Measurements from ENCODE around the gene TMED4.

The TMED4 gene

DNA sequence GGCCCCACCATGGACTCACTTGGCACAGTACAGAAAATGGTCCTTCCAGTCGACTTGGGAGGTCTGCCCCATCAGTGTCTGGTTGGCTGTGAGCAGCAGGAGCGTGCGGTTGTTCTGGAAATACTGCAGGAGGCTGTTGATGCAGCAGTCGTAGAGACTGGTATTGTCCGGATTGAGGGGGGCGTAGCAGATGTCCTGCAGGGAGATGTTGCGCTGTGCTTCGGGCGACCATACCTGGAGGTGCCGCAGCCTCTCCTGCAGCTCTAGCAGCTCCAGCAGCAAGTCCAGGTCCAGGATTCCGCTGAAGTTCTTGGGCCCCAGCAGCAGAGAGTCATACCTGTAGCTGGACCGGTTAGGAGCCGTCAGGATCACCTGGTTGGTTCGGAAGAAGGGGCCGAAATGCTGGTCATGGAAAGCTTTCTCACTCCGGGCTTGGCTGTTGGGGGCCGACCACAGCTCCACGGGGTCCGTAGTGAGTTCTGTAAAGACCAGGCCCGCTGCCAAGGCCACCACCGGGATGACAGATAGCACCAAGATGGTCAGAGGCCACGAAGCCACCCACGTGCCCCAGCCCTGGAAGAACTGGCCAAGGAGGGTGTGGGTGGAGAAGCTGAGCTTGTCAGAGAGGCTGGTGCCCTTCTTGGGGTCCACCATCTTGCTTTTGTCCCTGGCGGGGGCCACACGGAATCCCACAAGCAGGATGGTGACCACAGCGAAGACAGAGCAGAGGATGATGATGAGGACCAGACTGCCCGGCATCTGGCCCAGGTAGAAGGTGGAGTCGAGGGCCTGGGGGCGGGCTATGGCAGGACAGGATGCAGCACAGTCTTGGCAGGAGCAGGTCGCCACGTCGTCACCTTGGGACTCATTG lies 43.0 kb downstream of the TMED4 start:
- Histone ChIP-seq H3F3A (ENCODE audit: insufficient read depth) (no peaks in the 10 kb centered on the region), H3K36me3 (ENCODE audit: low read length) (no peaks in the 10 kb centered on the region), H3K79me2 (ENCODE audit: insufficient read depth, low read length) (no peaks in the 10 kb centered on the region), H3K4me2 (ENCODE audit: low read depth, low read length, poor library complexity, severe bottlenecking) (no peak overlapping the region), H2AFZ (ENCODE audit: low read depth, low read length, severe bottlenecking) (no peak overlapping the region), H4K20me1 (ENCODE audit: low read depth, low read length) (no peaks in the 10 kb centered on the region), H3K27me3 (ENCODE audit: low read length) (no peaks in the 10 kb centered on the region), H3K9ac (ENCODE audit: low read length) (no peak overlapping the region), H3K9me3 (ENCODE audit: insufficient read depth, low read length) (no peaks in the 10 kb centered on the region), H3K27ac (ENCODE audit: low read depth, low read length) (no peak overlapping the region), H3K4me3 (ENCODE audit: insufficient read depth, low read length, poor library complexity, severe bottlenecking) (no peak overlapping the region), H3K9me2 (replicated peaks; ENCODE audit: insufficient read depth, low read length) (no peaks in the 10 kb centered on the region)
- TF ChIP-seq, protein P1, sequence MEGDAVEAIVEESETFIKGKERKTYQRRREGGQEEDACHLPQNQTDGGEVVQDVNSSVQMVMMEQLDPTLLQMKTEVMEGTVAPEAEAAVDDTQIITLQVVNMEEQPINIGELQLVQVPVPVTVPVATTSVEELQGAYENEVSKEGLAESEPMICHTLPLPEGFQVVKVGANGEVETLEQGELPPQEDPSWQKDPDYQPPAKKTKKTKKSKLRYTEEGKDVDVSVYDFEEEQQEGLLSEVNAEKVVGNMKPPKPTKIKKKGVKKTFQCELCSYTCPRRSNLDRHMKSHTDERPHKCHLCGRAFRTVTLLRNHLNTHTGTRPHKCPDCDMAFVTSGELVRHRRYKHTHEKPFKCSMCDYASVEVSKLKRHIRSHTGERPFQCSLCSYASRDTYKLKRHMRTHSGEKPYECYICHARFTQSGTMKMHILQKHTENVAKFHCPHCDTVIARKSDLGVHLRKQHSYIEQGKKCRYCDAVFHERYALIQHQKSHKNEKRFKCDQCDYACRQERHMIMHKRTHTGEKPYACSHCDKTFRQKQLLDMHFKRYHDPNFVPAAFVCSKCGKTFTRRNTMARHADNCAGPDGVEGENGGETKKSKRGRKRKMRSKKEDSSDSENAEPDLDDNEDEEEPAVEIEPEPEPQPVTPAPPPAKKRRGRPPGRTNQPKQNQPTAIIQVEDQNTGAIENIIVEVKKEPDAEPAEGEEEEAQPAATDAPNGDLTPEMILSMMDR (IDR thresholded peaks at IDR 0.05; ENCODE audit: insufficient read depth, low read length, poor library complexity, severe bottlenecking), result no peak
- no peak for TF ChIP-seq EZH2phosphoT487 (conservative IDR thresholded peaks at IDR 0.05; ENCODE audit: low read length)

DNA sequence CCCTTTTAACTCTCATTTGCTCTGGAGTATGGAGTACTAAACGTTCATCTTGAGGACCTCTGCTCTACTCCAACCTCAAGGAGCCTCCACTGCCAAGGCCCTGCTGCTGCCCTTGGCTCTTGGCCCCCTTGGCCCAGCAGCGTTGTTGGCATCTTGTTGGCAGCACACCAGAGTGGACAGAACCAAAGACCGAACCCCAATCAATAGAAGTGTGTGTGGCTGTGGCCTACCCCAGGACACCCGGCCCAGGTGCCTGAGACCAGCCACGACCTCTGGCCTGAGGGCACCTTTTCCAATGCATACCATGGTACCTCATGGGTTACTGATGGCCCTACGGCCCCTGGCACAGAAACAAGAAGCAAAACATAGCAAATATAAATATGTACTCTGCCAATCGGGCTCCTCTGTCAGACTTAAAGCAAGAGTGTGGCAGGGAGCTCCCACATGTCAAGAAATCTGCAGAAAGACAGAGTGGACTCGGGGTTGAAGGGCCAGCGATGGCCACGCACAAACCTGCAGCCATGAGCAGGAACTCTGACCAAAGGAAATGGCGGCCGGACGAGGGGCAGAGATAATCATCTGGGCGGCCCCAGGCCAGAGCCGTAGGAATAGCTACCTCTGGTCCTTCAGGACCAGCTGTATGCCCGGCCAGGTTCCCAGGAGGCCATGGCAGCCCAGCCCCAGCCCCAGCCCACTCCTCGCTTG lies 43.8 kb downstream of the TMED4 start:
- no peak overlapping the region for H3K4me2 ChIP-seq (ENCODE audit: low read depth, low read length, poor library complexity, severe bottlenecking)
- H3K9me2 ChIP-seq (replicated peaks; ENCODE audit: insufficient read depth, low read length), result no peaks in the 10 kb centered on the region
- H3K9ac ChIP-seq (ENCODE audit: low read length), result no peak overlapping the region
- H3K27me3 ChIP-seq (ENCODE audit: low read length), result no peaks in the 10 kb centered on the region
- no peaks in the 10 kb centered on the region for H4K20me1 ChIP-seq (ENCODE audit: low read depth, low read length)
- H3F3A ChIP-seq (ENCODE audit: insufficient read depth), result no peaks in the 10 kb centered on the region
- no peaks in the 10 kb centered on the region for H3K36me3 ChIP-seq (ENCODE audit: low read length)
- H2AFZ ChIP-seq (ENCODE audit: low read depth, low read length, severe bottlenecking), result no peak overlapping the region
- no peak overlapping the region for H3K27ac ChIP-seq (ENCODE audit: low read depth, low read length)
- no peak overlapping the region for H3K4me3 ChIP-seq (ENCODE audit: insufficient read depth, low read length, poor library complexity, severe bottlenecking)
- no peaks in the 10 kb centered on the region for H3K9me3 ChIP-seq (ENCODE audit: insufficient read depth, low read length)
- H3K79me2 ChIP-seq (ENCODE audit: insufficient read depth, low read length), result no peaks in the 10 kb centered on the region
- TF ChIP-seq EZH2phosphoT487 (conservative IDR thresholded peaks at IDR 0.05; ENCODE audit: low read length), result no peak
- TF ChIP-seq, protein P1 (IDR thresholded peaks at IDR 0.05; ENCODE audit: insufficient read depth, low read length, poor library complexity, severe bottlenecking), result no peak

DNA sequence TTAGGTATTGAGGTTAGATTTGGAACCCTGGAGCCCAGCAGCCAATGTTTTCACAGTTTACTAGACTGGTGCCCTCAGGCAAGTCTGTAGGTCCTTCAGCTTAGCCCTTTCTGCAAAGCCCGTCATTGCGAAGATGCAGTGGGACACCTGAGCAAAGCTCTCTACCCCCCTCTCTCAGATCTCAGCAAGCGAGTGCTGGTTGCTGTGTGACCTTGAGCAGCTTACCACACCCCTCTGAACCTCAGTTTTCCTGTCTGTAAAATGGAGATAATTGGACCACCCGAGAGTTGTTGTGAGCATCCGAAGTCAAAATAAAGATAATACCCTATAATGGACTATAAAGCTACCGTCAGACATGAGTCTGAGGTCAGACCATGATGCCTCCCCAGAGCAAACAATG lies 44.6 kb downstream of the TMED4 start:
- no peak for TF ChIP-seq EZH2phosphoT487 (conservative IDR thresholded peaks at IDR 0.05; ENCODE audit: low read length)
- TF ChIP-seq, protein P1 (IDR thresholded peaks at IDR 0.05; ENCODE audit: insufficient read depth, low read length, poor library complexity, severe bottlenecking), result no peak
- Histone ChIP-seq H3K9ac (ENCODE audit: low read length) (no peak overlapping the region), H4K20me1 (ENCODE audit: low read depth, low read length) (no peaks in the 10 kb centered on the region), H3K9me3 (ENCODE audit: insufficient read depth, low read length) (no peaks in the 10 kb centered on the region), H3F3A (ENCODE audit: insufficient read depth) (no peaks in the 10 kb centered on the region), H3K79me2 (ENCODE audit: insufficient read depth, low read length) (no peaks in the 10 kb centered on the region), H3K36me3 (ENCODE audit: low read length) (no peaks in the 10 kb centered on the region), H3K4me2 (ENCODE audit: low read depth, low read length, poor library complexity, severe bottlenecking) (no peak overlapping the region), H3K4me3 (ENCODE audit: insufficient read depth, low read length, poor library complexity, severe bottlenecking) (no peak overlapping the region), H3K9me2 (replicated peaks; ENCODE audit: insufficient read depth, low read length) (no peaks in the 10 kb centered on the region), H2AFZ (ENCODE audit: low read depth, low read length, severe bottlenecking) (no peak overlapping the region), H3K27ac (ENCODE audit: low read depth, low read length) (no peak overlapping the region), H3K27me3 (ENCODE audit: low read length) (no peaks in the 10 kb centered on the region)
